Measurements from ENCODE around the gene TICRR. TPM values are rescaled to one million over a fixed set of nuclear protein-coding genes. Genes with fewer than 3 reads are reported as not detected.

Gene TICRR
- total RNA-seq, 4 donors from 2014 or later: 0.60 TPM; not detected in 3

DNA sequence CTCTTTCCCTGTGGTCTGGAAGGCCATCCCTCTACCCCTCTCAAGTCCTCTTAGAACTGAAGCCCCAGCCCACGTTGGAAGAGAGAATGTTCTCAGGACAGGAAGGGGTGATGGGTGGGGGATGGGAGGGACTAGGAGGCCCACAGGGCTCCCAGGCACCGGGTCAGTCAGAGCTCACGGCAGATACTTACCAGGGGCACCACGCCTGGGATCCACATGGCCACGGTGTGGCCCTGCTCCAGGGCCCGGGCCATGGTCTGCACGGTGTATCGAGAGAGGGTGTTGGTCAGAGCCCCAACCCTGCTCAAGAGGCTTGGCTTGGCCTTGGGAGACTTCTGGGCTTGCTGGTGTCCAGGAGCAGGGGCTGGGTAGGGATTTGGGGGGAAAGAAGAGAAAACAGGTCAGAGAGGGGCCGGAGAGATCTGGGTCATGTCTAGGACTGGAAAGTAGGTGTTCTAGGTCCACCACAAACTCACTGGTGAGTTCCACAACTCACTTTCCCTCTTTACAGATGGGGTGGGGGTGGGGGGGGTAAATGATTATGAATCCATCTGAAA is 94.1 kb downstream of the TICRR start:
- Histone ChIP-seq H3K9me3 (no peaks in the 10 kb centered on the region), H3K36me3 (no peaks in the 10 kb centered on the region), H3K4me1 (peaks cover 0 to 32% (median 12%) of the 10 kb centered on the region in 4 donors), H3K27ac (no peak overlapping the region), H3K4me3 (no peak overlapping the region), H3K27me3 (no peaks in the 10 kb centered on the region)
- WGBS, 2 donors: 72 to 89% methylated on average over 8 to 9 of the region's 9 CpGs
- TF ChIP-seq, protein P1, sequence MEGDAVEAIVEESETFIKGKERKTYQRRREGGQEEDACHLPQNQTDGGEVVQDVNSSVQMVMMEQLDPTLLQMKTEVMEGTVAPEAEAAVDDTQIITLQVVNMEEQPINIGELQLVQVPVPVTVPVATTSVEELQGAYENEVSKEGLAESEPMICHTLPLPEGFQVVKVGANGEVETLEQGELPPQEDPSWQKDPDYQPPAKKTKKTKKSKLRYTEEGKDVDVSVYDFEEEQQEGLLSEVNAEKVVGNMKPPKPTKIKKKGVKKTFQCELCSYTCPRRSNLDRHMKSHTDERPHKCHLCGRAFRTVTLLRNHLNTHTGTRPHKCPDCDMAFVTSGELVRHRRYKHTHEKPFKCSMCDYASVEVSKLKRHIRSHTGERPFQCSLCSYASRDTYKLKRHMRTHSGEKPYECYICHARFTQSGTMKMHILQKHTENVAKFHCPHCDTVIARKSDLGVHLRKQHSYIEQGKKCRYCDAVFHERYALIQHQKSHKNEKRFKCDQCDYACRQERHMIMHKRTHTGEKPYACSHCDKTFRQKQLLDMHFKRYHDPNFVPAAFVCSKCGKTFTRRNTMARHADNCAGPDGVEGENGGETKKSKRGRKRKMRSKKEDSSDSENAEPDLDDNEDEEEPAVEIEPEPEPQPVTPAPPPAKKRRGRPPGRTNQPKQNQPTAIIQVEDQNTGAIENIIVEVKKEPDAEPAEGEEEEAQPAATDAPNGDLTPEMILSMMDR (IDR thresholded peaks at IDR 0.05): no peak
- no peak for TF ChIP-seq EP300 (IDR thresholded peaks at IDR 0.05)
- no peak for TF ChIP-seq POLR2A (IDR thresholded peaks at IDR 0.05)
- DNase-seq (ENCODE audit: low spot score in 2 of 2): no peak

DNA sequence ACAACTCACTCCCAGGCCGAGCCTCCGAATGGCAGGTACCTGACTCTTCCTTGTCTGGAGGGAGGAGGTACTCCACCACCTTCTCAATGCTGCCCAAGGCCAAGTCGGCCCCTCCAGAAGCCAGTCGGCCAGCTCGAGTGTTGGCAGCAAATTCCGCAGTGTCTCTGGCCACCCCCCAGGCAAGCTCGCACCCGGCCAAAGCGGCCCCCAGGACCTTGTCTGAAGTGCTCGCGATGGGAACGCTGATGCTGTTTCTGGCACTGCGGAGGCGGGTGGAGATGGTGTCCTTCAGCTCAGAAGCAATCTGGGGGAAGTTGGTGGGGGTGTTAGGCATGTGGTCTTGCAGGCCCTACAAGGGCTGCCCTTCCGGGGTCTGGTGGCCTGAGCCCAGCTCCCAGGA is 94.7 kb downstream of the TICRR start:
- Histone ChIP-seq H3K27ac (no peak overlapping the region), H3K36me3 (no peaks in the 10 kb centered on the region), H3K4me1 (peaks cover 0 to 26% (median 10%) of the 10 kb centered on the region in 4 donors), H3K9me3 (no peaks in the 10 kb centered on the region), H3K4me3 (no peak overlapping the region), H3K27me3 (no peaks in the 10 kb centered on the region)
- TF ChIP-seq EP300 (IDR thresholded peaks at IDR 0.05) (no peak), POLR2A (IDR thresholded peaks at IDR 0.05) (no peak)
- TF ChIP-seq, protein P1 (IDR thresholded peaks at IDR 0.05): no peak
- 93 to 95% methylated on average over 13 to 15 of the region's 15 CpGs for WGBS, 2 donors
- no peak for DNase-seq (ENCODE audit: low spot score in 2 of 2)

DNA sequence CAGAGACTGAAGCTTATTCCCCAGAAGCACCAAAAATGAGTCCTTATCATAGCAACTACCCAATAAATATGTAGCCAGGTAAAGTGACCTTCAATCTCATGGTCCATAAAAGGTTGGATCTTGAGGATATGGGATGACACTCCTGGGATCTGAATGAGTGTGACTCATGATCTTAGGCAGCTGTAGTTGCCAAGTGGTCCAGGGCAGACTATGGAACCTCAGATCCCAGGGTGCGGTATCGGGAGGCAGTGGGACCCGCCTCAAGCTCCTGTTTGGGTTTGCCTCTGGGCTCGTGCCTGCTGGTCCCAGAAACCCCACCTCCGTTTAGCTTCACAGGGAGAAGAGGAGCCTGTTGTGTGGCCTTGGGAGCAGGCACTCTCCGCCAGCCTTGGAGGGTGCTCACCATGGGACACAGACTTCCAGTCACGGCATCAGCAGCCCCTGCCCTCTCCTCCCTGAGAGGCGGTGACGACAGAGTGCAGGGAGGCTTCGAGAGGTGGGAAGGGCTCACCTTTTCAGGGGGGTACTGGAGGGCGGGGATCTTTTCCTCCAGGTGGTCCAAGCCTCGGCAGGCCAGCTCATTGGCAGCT is 95.8 kb downstream of the TICRR start:
- no peaks in the 10 kb centered on the region for H3K36me3 ChIP-seq
- peaks cover 0 to 18% (median 1%) of the 10 kb centered on the region in 4 donors for H3K4me1 ChIP-seq
- TF ChIP-seq, protein P1 (IDR thresholded peaks at IDR 0.05): no peak
- TF ChIP-seq POLR2A (IDR thresholded peaks at IDR 0.05) (no peak), EP300 (IDR thresholded peaks at IDR 0.05) (no peak)
- no peak for DNase-seq (ENCODE audit: low spot score in 2 of 2)
- H3K27ac ChIP-seq: peak overlapping the region in 1 of 4 donors; percentile 15
- WGBS, 2 donors: 78 to 80% methylated on average over 11 to 12 of the region's 12 CpGs
- H3K27me3 ChIP-seq: no peaks in the 10 kb centered on the region
- H3K9me3 ChIP-seq: no peaks in the 10 kb centered on the region
- no peak overlapping the region for H3K4me3 ChIP-seq

DNA sequence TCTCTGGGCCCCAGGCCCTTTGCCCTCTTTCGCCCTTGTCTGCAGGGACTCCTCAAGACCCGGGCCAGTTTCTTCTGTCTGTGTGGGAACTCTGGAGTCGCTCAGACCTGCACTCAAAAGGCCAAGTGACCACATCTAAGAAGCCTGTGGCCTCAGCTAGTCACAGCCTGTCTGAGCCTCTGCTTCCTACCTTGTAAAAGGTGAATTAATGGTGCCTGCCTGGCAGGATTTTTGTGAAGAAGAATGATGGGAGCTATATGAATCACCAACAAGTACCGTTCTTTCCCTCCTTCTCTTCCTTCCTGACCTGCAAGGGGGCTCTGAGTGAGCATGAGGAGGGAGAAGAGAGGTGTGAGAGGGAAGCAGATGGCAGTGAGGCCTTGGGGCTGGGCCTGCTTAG is 96.4 kb downstream of the TICRR start:
- WGBS, 2 donors: 51 to 57% methylated on average over 4 of the region's 4 CpGs

More for the DNA sequence above, 96.4 kb downstream of the TICRR start:
- DNase-seq (ENCODE audit: low spot score in 2 of 2): no peak
- Histone ChIP-seq H3K27me3 (no peaks in the 10 kb centered on the region), H3K9me3 (no peaks in the 10 kb centered on the region), H3K27ac (peak overlapping the region in 2 of 4 donors; percentile 5 to 15), H3K4me3 (no peak overlapping the region), H3K36me3 (no peaks in the 10 kb centered on the region), H3K4me1 (peaks cover 0 to 13% (median 0%) of the 10 kb centered on the region in 4 donors)
- TF ChIP-seq, protein P1 (IDR thresholded peaks at IDR 0.05): no peak
- TF ChIP-seq EP300 (IDR thresholded peaks at IDR 0.05) (no peak), POLR2A (IDR thresholded peaks at IDR 0.05) (no peak)

All from tibial nerve (tissue), 4 donors.